ENCODE results near the gene KHSRP. TPM values are rescaled to one million over a fixed set of nuclear protein-coding genes. Genes with fewer than 3 reads are reported as not detected.

KHSRP gene
- total RNA-seq, 1 donor from 2014 or later, result 415 TPM

DNA sequence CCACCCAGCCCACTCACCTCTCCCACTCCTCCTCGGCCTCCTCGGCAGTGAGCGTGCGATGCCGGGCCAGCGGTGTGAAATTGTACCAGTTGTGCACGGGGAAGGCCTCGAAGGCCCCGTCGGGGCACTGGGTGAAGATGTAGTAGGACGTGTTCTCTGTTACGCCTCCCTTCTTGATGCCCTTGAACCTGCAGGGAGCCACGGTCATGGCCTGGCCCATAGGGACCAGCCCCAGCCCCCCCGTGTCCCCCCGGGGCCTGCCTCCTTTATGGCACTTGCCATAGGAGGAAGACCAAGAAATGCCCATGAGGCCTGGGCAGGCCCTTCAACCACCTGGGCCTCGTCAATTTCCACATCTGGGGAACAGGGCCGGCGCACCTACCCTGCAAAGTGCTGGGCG lies 37.2 kb downstream of the KHSRP start:
- peaks cover 45% of the 10 kb centered on the region for H3K36me3 Mint-ChIP-seq (ENCODE audit: low read depth)
- peaks cover 14% of the 10 kb centered on the region for H3K4me1 Mint-ChIP-seq (ENCODE audit: low read depth)
- no peak overlapping the region for H3K27ac Mint-ChIP-seq
- intact Hi-C loops (cut with micrococcal nuclease), result no loop called here
- H3K9me3 Mint-ChIP-seq, result no peaks in the 10 kb centered on the region
- no peak for DNase-seq (ENCODE audit: low spot score)
- H3K27me3 Mint-ChIP-seq (ENCODE audit: insufficient read depth), result no peaks in the 10 kb centered on the region
- no peak overlapping the region for H3K4me3 Mint-ChIP-seq

- no peak for DNase-seq (ENCODE audit: low spot score)
- Mint-ChIP-seq H3K27me3 (ENCODE audit: insufficient read depth) (no peaks in the 10 kb centered on the region), H3K4me1 (ENCODE audit: low read depth) (no peaks in the 10 kb centered on the region), H3K27ac (no peak overlapping the region), H3K36me3 (ENCODE audit: low read depth) (peaks cover 51% of the 10 kb centered on the region), H3K4me3 (no peak overlapping the region), H3K9me3 (no peaks in the 10 kb centered on the region)
- intact Hi-C loops (cut with micrococcal nuclease), result no loop called here
Measured at GRCh38 chr19:6384381-6384780, 40.2 kb downstream of the KHSRP start.

DNA sequence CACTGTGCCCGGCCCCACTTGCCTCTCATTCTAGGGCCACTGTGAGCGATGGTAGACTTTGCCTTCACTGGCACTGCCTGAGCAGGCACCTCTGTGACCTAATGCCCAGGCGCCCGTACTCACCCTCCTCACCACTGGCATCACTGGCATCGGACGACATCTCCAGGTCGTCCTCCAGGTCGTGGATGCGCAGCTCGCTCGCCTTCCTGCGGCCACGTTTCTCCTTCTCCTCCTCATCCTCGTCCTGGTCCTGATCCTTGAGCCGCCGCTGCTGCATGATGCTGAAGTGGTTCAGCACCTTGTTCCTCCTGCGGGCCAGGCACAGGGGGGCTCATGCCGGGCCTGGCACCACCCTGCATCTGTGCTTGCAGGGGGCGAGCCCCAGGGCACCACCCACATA lies 41.4 kb downstream of the KHSRP start:
- Mint-ChIP-seq H3K27ac (no peak overlapping the region), H3K36me3 (ENCODE audit: low read depth) (peaks cover 51% of the 10 kb centered on the region), H3K4me1 (ENCODE audit: low read depth) (no peaks in the 10 kb centered on the region)

GRCh38 chr19:6381030-6381750 lies 43.4 kb downstream of the KHSRP start:
- peaks cover 42% of the 10 kb centered on the region for H3K36me3 Mint-ChIP-seq (ENCODE audit: low read depth)
- intact Hi-C loops (cut with micrococcal nuclease), result no loop called here

More for the DNA sequence above, 41.4 kb downstream of the KHSRP start:
- no peak for DNase-seq (ENCODE audit: low spot score)
- H3K27me3 Mint-ChIP-seq (ENCODE audit: insufficient read depth), result no peaks in the 10 kb centered on the region
- H3K9me3 Mint-ChIP-seq, result no peaks in the 10 kb centered on the region
- no peak overlapping the region for H3K4me3 Mint-ChIP-seq
- intact Hi-C loops (cut with micrococcal nuclease), result no loop called here

DNA sequence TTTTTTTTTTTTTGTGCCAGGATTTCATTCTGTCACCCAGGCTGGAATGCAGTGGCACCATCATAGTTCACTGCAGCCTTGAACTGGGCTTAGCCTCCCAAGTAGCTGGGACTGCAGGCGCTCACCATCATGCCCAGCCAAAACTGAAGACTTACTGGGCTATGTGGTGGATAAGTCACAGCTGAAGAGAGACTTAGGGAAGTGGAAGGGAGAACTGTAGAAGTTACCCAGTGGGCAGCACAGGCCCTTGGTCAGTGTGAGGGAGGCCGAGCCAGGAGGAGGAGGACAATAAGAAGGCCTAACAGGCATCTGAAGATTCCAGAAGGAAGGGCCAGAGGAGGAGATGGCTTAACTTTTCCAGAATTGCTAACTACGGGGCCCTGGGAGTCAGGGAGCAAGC lies 44.9 kb downstream of the KHSRP start:
- no peaks in the 10 kb centered on the region for H3K27me3 Mint-ChIP-seq (ENCODE audit: insufficient read depth)
- no peaks in the 10 kb centered on the region for H3K9me3 Mint-ChIP-seq
- no peaks in the 10 kb centered on the region for H3K4me1 Mint-ChIP-seq (ENCODE audit: low read depth)
- H3K4me3 Mint-ChIP-seq, result no peak overlapping the region
- peaks cover 35% of the 10 kb centered on the region for H3K36me3 Mint-ChIP-seq (ENCODE audit: low read depth)
- peak overlapping the region; percentile 61 for H3K27ac Mint-ChIP-seq
- no peak for DNase-seq (ENCODE audit: low spot score)
- intact Hi-C loops (cut with micrococcal nuclease), result no loop called here

More at GRCh38 chr19:6381030-6381750, 43.4 kb downstream of the KHSRP start:
- Mint-ChIP-seq H3K27ac (no peak overlapping the region), H3K27me3 (ENCODE audit: insufficient read depth) (no peaks in the 10 kb centered on the region), H3K4me3 (no peak overlapping the region), H3K4me1 (ENCODE audit: low read depth) (no peaks in the 10 kb centered on the region), H3K9me3 (no peaks in the 10 kb centered on the region)
- DNase-seq (ENCODE audit: low spot score), result no peak

DNA sequence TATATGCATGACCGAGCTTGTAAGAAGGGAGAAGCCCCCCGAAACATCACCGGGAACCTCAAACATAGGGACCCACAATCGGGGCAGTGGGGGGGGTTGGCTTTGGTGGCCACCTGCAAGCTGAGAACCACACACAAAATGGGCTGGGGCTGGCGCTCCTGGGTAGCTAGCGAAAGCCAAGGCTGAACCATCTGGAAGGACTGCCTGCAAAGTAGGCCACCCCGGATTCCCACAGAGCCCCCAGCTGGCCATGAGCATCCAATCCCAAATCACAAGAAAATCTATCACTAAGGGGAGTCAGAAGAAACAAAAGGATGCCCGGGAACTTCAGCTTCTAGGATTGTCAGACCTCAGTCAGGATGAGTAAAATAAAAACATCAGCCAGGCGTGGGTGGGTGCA lies 46.1 kb downstream of the KHSRP start:
- H3K27ac Mint-ChIP-seq, result no peak overlapping the region
- no peak for DNase-seq (ENCODE audit: low spot score)
- H3K9me3 Mint-ChIP-seq, result no peaks in the 10 kb centered on the region
- peaks cover 4% of the 10 kb centered on the region for H3K4me1 Mint-ChIP-seq (ENCODE audit: low read depth)
- H3K27me3 Mint-ChIP-seq (ENCODE audit: insufficient read depth), result no peaks in the 10 kb centered on the region
- no peak overlapping the region for H3K4me3 Mint-ChIP-seq
- intact Hi-C loops (cut with micrococcal nuclease), result no loop called here
- peaks cover 35% of the 10 kb centered on the region for H3K36me3 Mint-ChIP-seq (ENCODE audit: low read depth)

- H3K27ac Mint-ChIP-seq, result no peak overlapping the region
- DNase-seq (ENCODE audit: low spot score), result no peak
- intact Hi-C loops (cut with micrococcal nuclease), result no loop called here
- H3K27me3 Mint-ChIP-seq (ENCODE audit: insufficient read depth), result no peaks in the 10 kb centered on the region
- no peak overlapping the region for H3K4me3 Mint-ChIP-seq
- H3K4me1 Mint-ChIP-seq (ENCODE audit: low read depth), result peaks cover 5% of the 10 kb centered on the region
- peaks cover 30% of the 10 kb centered on the region for H3K36me3 Mint-ChIP-seq (ENCODE audit: low read depth)
- H3K9me3 Mint-ChIP-seq, result no peaks in the 10 kb centered on the region
Measured at GRCh38 chr19:6378041-6378440, 46.6 kb downstream of the KHSRP start.

DNA sequence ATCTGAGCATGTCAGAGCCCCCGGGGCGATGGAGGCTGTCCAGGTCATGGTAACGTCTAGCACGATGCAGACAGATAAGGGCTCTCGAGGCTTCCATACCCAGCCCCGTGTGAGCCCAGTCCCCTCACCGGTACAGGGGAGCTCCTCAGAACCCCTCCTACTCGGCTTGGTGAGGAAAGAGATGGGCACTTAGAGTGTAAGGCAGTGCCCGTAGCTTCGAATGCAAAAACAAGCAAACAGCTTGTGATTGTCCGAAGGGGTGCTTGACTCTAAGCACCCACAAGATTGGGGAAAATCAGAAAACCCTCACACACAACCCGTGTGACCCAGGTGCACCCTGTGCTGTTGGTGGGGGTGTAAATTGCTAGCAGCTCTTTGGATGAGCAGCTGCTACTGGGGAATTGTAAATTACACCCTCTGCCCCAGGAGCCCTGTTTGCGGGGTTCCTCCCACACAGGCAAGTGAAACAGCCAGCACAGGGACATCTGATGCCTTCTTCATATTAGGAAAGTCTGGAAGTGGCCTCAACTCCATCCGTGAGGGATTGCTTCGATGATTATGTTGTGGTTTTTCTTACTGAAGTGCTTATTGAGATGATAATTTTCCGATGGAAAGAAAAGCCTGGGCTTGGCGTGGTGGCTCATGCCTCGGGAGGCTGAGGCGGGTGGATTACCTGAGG lies 48.0 kb downstream of the KHSRP start:
- DNase-seq (ENCODE audit: low spot score), result no peak
- intact Hi-C loops (cut with micrococcal nuclease), result no loop called here

GRCh38 chr19:6375411-6376010 lies 49.1 kb downstream of the KHSRP start, which contains the start of gene PSPN:
Gene PSPN, minus strand, starts transcription at chr19:6375933. Its CDS starts 84 bp downstream, at chr19:6375849.
- H3K4me1 Mint-ChIP-seq (ENCODE audit: low read depth), result peaks cover 11% of the 10 kb centered on the region

More for the DNA sequence above, 48.0 kb downstream of the KHSRP start:
- Mint-ChIP-seq H3K27me3 (ENCODE audit: insufficient read depth) (no peaks in the 10 kb centered on the region), H3K4me1 (ENCODE audit: low read depth) (peaks cover 11% of the 10 kb centered on the region), H3K27ac (no peak overlapping the region), H3K36me3 (ENCODE audit: low read depth) (peaks cover 23% of the 10 kb centered on the region), H3K4me3 (no peak overlapping the region), H3K9me3 (no peaks in the 10 kb centered on the region)

DNA sequence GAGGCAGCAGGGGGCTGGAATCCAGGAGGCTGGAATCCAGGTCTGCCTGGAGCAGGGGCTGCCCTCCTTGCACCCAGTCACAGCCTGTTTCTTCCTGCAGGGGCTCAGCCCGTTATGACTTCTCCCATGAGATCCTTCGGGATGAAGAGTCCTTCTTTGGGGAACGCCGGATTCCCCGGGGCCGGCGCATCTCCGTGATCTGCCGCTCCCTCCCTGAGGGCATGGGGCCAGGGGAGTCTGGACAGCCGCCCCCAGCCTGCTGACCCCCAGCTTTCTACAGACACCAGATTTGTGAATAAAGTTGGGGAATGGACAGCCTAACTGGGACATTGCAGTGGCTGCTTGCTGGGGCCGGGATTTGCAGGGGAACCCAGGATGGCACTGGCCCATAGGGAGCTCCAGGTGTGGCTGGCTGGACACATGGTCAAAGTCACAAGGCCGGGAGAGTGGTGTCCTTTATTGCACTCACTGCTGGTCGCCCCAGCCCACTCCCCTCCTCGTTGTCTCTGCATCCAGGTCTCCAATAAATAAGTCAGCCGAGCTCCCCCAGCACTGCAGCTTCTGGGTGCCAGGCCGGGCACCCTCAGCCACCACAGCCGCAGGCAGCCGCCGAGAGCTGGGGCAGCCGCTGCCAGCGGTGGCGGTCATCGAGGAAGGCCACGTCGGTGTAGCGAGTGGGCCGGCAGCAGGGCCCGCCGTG lies 49.8 kb downstream of the KHSRP start:
- H3K36me3 Mint-ChIP-seq (ENCODE audit: low read depth), result peaks cover 8% of the 10 kb centered on the region
- no peak overlapping the region for H3K4me3 Mint-ChIP-seq
- H3K27me3 Mint-ChIP-seq (ENCODE audit: insufficient read depth), result no peaks in the 10 kb centered on the region
- H3K4me1 Mint-ChIP-seq (ENCODE audit: low read depth), result peaks cover 11% of the 10 kb centered on the region
- H3K27ac Mint-ChIP-seq, result peak overlapping the region; percentile 29
- intact Hi-C loops (cut with micrococcal nuclease), result no loop called here
- no peaks in the 10 kb centered on the region for H3K9me3 Mint-ChIP-seq
- no peak for DNase-seq (ENCODE audit: low spot score)

More at GRCh38 chr19:6375411-6376010, 49.1 kb downstream of the KHSRP start, which contains the start of gene PSPN:
- Mint-ChIP-seq H3K27me3 (ENCODE audit: insufficient read depth) (no peaks in the 10 kb centered on the region), H3K4me3 (no peak within 1 kb of the TSS), H3K27ac (peak within 1 kb of the TSS; percentile 29), H3K9me3 (no peaks in the 10 kb centered on the region), H3K36me3 (ENCODE audit: low read depth) (peaks cover 14% of the 10 kb centered on the region)
- no peak for DNase-seq (ENCODE audit: low spot score)
- intact Hi-C loops (cut with micrococcal nuclease), result no loop called here

DNA sequence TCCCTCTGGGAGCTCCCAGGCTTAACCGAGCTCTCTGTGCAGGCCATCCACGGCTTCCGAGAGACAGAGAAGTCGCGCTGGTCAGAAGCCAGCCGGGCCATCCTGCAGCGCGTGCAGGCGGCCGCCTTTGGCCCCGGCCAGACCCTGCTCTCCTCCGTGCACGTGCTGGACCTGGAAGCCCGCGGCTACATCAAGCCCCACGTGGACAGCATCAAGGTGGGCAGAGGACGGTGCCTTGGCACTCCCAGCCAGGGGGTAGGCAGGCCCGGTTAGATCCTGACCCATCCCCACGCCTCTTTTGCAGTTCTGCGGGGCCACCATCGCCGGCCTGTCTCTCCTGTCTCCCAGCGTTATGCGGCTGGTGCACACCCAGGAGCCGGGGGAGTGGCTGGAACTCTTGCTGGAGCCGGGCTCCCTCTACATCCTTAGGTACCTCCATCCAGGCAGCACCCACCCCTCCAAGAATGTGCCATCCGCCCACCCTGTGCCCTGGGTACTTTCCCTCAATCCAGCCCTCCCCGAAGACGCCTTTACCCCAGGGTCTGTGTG lies 50.4 kb downstream of the KHSRP start:
- H3K4me3 Mint-ChIP-seq, result peak overlapping the region; percentile 81
- DNase-seq (ENCODE audit: low spot score), result no peak
- no peaks in the 10 kb centered on the region for H3K27me3 Mint-ChIP-seq (ENCODE audit: insufficient read depth)
- no peak overlapping the region for H3K27ac Mint-ChIP-seq
- no peaks in the 10 kb centered on the region for H3K9me3 Mint-ChIP-seq
- intact Hi-C loops (cut with micrococcal nuclease), result no loop called here
- H3K36me3 Mint-ChIP-seq (ENCODE audit: low read depth), result peaks cover 11% of the 10 kb centered on the region
- peaks cover 11% of the 10 kb centered on the region for H3K4me1 Mint-ChIP-seq (ENCODE audit: low read depth)

GRCh38 chr19:6373813-6374108 lies 50.9 kb downstream of the KHSRP start:
- intact Hi-C loops (cut with micrococcal nuclease), result loop anchor here (1.0 to 2.0 kb wide), 12 partner anchors 20 to 687 kb away; partner anchors contain the start of genes DUS3L, GTF2F1, RFX2 and SH2D3A
- H3K36me3 Mint-ChIP-seq (ENCODE audit: low read depth), result peaks cover 12% of the 10 kb centered on the region
- peak overlapping the region; percentile 81 for H3K4me3 Mint-ChIP-seq
- H3K4me1 Mint-ChIP-seq (ENCODE audit: low read depth), result peaks cover 11% of the 10 kb centered on the region
- H3K27me3 Mint-ChIP-seq (ENCODE audit: insufficient read depth), result no peaks in the 10 kb centered on the region
- no peak for DNase-seq (ENCODE audit: low spot score)
- peak overlapping the region; percentile 81 for H3K27ac Mint-ChIP-seq
- no peaks in the 10 kb centered on the region for H3K9me3 Mint-ChIP-seq
